Retinal pigment epithelial cell (primary cell): Measurements from ENCODE around the gene BCKDHB.
"Not testable (repeated sequence)": the region's sequence is repeated elsewhere in the genome, so short reads cannot be mapped to it uniquely, and the experiment has no call there.

Experiments
- DNase-seq: peaks from one replicate; pipeline ENCODE4 v3.0.0-alpha.2; 2010; ENCODE audit warnings: low read depth
- H3K4me3 ChIP-seq: 2 replicates; pipeline ENCODE4 v1.5.1; 2011; ENCODE audit warnings: mild to moderate bottlenecking, low read length, control low read depth, moderate library complexity
- TF ChIP-seq, protein P1 (sequence below): conservative IDR thresholded peaks from 2 replicates; pipeline ENCODE4 v1.5.1; 2011; ENCODE audit warnings: low read depth, low read length, control low read depth, inconsistent platforms

The BCKDHB gene

DNA sequence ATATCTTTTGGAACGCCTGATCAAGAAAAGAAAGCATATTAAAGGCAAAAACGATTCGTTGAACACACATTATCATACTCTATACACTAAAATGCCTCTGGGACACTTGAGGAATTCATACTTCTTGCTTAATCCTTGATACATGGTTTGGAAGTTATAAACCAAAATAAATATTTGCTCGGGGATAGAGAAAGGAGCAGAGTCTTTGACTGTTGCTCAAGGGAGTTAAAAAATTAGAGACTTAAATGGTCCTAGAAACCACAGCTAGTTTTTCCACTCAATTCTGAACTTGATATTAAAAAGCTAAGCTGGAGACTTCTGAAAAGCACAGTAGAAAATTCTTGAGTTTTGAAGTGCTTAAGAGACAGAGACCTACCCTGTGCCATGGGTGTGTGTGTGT, 98.9 kb downstream of the BCKDHB start:
- no peak overlapping the region for H3K4me3 ChIP-seq
- no peak for DNase-seq
- TF ChIP-seq, protein P1, sequence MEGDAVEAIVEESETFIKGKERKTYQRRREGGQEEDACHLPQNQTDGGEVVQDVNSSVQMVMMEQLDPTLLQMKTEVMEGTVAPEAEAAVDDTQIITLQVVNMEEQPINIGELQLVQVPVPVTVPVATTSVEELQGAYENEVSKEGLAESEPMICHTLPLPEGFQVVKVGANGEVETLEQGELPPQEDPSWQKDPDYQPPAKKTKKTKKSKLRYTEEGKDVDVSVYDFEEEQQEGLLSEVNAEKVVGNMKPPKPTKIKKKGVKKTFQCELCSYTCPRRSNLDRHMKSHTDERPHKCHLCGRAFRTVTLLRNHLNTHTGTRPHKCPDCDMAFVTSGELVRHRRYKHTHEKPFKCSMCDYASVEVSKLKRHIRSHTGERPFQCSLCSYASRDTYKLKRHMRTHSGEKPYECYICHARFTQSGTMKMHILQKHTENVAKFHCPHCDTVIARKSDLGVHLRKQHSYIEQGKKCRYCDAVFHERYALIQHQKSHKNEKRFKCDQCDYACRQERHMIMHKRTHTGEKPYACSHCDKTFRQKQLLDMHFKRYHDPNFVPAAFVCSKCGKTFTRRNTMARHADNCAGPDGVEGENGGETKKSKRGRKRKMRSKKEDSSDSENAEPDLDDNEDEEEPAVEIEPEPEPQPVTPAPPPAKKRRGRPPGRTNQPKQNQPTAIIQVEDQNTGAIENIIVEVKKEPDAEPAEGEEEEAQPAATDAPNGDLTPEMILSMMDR, result no peak

DNA sequence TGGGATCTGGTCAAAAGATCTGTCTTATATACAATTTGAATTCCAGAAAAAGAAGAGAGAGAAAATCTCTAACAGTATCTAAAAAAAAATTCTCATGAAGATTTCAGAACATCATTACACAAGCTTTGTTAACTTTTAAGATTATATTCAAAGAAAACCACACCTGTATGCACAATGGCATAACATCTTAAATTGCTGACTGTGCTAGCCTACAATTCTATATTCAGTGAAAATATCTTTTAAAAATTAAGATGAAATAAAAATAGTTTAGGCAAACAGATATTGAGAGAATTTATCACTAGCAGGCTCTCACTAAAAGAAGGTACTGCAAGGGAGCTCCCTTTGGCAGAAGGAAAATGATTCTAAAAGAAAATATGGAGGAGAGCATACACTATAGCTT, 100.3 kb downstream of the BCKDHB start:
- H3K4me3 ChIP-seq, result no peak overlapping the region
- TF ChIP-seq, protein P1, result no peak
- no peak for DNase-seq

DNA sequence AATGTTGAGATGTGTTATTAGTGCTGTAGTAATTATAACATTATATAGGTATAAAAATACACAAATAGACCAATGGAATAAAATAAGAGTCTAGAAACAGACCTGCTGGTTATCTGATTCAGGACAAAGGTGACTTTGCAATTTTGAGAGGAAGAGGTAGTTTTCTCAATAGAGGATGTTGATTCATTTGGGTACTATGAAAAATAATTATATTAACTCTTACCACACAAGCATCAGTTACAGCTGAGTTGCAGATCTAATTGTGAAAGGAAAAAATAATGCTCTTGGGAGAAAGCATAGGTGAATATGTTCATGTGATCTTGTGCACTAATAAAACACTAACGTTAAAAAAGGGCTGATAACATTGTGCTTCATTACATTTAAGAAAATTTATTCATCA, 103.0 kb downstream of the BCKDHB start:
- TF ChIP-seq, protein P1, result no peak
- H3K4me3 ChIP-seq, result no peak overlapping the region
- no peak for DNase-seq

DNA sequence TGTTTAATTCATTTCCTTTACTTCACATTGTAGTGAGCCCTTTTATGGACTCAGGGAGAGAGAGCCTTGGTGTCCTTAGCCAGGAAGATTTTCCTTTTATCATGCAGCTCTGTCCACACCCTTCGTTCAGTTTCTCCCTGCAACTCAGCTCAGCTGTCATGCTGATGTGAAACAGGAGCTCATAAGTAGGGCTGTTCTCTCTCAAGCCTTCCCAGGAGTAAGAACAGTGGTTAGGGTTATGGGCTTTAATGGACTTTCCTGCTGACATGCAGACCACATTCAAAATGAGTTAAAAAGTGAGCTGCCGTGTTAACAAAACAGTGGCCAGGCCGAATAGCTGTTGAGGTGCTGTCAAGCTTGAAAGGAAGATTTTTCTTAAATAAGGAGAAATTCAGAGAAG, 104.1 kb downstream of the BCKDHB start:
- no peak for DNase-seq
- TF ChIP-seq, protein P1, result no peak
- H3K4me3 ChIP-seq, result no peak overlapping the region

DNA sequence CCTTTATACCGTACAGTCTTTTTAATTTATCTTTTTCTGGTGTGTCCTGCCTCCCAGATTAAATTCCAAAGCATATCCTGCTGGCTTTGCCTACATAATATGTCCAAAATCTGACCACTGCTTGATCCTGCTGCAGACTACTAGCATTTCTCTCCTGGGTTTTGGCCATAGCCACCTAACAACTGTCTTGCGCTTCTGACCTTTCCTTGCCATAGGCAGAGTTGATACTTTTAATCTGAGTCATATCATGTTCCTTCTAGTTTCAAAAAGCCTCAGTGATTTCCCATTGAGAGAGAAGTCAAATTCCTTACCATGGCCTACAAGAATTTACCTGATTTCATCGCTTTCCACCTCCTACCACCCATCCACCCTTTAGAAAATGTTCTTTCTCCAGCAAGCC, 104.8 kb downstream of the BCKDHB start:
- no peak for DNase-seq
- H3K4me3 ChIP-seq, result no peak overlapping the region
- TF ChIP-seq, protein P1, result no peak

DNA sequence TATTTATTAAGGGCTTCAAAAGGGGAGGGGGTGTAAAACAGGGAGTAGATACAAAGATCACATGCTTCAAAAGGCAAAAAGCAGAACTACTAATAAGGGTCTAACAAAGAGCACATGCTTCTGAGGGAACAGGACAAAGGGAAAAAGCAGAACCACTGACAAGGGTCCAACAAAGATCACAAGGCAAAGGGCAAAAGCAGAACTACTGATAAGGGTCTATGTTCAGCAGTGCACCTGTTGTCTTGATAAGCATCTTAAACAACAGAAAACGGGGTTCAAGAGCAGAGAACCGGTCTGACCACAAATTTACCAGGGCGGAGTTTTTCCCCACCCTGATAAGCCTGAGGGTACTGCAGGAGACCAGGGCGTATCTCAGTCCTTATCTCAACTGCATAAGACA, 105.4 kb downstream of the BCKDHB start:
- H3K4me3 ChIP-seq, DNase-seq: not testable (repeated sequence)

DNA sequence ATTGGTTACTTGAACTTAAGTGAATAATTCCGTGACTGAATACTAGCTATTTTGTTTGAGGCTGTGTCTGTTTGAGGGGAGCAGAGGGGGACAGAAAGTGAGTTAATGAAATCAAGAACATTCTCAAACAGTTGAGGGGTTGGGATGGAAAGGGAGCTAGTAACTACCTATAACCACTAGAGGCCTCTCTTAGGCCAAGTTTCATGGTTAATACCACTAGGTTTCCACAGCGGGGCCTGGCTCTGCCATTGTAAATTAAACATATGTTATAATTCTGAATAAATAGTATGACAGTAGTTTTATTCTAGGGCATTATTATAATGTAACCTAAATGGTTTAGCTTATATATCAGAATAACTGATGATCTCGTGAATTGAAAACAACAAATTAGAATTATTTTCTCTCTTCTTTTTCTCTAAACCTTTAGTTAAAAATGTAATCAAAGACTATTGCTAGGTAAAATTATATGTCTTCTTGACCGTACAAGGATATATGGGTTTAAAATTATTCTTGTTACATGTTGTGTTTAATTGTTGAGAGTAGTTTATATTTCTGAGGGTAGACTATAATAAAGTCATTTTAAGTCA, 108.1 kb downstream of the BCKDHB start:
- no peak for DNase-seq
- TF ChIP-seq, protein P1, result peak; percentile 83
- no peak overlapping the region for H3K4me3 ChIP-seq

DNA sequence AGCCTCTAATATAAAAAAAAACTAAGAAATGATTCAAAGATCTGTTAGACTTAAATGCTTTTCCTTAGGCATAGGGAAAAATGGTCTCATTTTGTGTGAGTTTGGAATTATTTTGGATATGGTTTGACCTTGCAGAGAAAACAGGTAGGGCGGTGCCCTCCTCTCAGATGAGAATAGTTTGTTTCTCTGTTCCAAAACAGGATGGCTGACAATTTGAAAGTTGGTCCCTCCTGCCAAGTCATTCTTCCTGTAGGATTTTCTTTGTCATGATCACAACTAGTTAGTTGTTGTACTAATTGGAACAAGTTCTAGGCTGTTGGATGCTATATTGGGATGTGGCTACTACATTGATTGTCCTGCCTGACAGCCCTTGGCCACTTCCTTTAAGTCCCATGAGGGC, 108.6 kb downstream of the BCKDHB start:
- TF ChIP-seq, protein P1, result no peak
- H3K4me3 ChIP-seq, result no peak overlapping the region
- DNase-seq, result no peak
